ENCODE data around the gene FEM1A. TPM values are rescaled to one million over a fixed set of nuclear protein-coding genes. Genes with fewer than 3 reads are reported as not detected.

Gene FEM1A
- total and polyA plus RNA-seq, 9 of the 15 experiments (the other 6 are each of a cell fraction or from before 2014, with no cell fraction given), result 0.08 to 19.0 (median 6.8) TPM

DNA sequence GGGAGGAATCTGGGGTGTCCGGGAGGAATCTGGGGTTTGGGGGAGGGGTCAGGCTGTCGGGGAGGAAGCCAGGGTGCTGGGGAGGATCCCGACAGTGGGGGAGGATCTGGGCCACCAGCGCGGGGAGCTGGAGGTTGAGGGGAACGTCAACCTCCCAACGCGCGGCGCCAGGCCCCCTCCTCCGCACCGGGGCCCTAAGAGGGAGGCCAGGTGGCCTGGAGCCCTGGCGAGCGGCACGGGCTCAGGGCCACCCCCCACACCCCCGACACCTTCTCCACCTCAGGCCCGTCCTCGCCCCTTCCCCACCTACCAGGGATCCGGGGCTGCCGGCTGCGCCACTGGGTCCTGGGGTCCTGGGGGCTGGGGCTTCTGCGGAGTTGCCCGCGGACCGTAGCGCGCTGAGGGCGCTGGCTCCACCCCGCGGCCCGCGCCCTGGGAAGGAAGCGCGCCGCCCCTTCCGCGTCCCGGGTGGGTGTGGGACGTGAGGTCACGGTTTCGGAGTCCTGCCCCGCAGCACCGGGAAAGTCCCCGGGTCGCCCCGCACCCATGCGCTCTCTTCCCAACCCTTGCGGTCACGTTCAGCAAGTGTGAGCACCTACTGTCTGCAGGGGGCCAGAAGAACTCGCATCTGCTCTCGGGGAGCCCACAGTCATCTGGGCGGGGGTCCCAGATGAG is 39.9 kb downstream of the FEM1A start, which contains the start of gene TICAM1 (continued):
- TF ChIP-seq, protein P1, sequence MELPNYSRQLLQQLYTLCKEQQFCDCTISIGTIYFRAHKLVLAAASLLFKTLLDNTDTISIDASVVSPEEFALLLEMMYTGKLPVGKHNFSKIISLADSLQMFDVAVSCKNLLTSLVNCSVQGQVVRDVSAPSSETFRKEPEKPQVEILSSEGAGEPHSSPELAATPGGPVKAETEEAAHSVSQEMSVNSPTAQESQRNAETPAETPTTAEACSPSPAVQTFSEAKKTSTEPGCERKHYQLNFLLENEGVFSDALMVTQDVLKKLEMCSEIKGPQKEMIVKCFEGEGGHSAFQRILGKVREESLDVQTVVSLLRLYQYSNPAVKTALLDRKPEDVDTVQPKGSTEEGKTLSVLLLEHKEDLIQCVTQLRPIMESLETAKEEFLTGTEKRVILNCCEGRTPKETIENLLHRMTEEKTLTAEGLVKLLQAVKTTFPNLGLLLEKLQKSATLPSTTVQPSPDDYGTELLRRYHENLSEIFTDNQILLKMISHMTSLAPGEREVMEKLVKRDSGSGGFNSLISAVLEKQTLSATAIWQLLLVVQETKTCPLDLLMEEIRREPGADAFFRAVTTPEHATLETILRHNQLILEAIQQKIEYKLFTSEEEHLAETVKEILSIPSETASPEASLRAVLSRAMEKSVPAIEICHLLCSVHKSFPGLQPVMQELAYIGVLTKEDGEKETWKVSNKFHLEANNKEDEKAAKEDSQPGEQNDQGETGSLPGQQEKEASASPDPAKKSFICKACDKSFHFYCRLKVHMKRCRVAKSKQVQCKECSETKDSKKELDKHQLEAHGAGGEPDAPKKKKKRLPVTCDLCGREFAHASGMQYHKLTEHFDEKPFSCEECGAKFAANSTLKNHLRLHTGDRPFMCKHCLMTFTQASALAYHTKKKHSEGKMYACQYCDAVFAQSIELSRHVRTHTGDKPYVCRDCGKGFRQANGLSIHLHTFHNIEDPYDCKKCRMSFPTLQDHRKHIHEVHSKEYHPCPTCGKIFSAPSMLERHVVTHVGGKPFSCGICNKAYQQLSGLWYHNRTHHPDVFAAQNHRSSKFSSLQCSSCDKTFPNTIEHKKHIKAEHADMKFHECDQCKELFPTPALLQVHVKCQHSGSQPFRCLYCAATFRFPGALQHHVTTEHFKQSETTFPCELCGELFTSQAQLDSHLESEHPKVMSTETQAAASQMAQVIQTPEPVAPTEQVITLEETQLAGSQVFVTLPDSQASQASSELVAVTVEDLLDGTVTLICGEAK (IDR thresholded peaks at IDR 0.05), result peak; percentile 68; the same call in 1 of the 2 replicates
- TF ChIP-seq, protein P1 (CRISPR knock-in tag; IDR thresholded peaks at IDR 0.05), result no peak
- TF ChIP-seq ELF1 (tag; IDR thresholded peaks at IDR 0.05) (peak; percentile 70), PHF20 (IDR thresholded peaks at IDR 0.05; ENCODE audit: partially characterized antibody) (peak; percentile 48), ZNF232 (CRISPR knock-in tag; IDR thresholded peaks at IDR 0.05) (peak; percentile 68; the same call in 1 of the 2 replicates), TARDBP (IDR thresholded peaks at IDR 0.05) (peak; percentile 91)
- TF ChIP-seq, protein P2, sequence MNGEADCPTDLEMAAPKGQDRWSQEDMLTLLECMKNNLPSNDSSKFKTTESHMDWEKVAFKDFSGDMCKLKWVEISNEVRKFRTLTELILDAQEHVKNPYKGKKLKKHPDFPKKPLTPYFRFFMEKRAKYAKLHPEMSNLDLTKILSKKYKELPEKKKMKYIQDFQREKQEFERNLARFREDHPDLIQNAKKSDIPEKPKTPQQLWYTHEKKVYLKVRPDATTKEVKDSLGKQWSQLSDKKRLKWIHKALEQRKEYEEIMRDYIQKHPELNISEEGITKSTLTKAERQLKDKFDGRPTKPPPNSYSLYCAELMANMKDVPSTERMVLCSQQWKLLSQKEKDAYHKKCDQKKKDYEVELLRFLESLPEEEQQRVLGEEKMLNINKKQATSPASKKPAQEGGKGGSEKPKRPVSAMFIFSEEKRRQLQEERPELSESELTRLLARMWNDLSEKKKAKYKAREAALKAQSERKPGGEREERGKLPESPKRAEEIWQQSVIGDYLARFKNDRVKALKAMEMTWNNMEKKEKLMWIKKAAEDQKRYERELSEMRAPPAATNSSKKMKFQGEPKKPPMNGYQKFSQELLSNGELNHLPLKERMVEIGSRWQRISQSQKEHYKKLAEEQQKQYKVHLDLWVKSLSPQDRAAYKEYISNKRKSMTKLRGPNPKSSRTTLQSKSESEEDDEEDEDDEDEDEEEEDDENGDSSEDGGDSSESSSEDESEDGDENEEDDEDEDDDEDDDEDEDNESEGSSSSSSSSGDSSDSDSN (IDR thresholded peaks at IDR 0.05; ENCODE audit: borderline replicate concordance in 1 of 2, low read depth in 2 of 2, low read length in 2 of 2), result 0 out of 4 replicates have a peak, but pooled peaks of 1 of the 2 experiments have one; percentile 47
- TF ChIP-seq, protein P3, sequence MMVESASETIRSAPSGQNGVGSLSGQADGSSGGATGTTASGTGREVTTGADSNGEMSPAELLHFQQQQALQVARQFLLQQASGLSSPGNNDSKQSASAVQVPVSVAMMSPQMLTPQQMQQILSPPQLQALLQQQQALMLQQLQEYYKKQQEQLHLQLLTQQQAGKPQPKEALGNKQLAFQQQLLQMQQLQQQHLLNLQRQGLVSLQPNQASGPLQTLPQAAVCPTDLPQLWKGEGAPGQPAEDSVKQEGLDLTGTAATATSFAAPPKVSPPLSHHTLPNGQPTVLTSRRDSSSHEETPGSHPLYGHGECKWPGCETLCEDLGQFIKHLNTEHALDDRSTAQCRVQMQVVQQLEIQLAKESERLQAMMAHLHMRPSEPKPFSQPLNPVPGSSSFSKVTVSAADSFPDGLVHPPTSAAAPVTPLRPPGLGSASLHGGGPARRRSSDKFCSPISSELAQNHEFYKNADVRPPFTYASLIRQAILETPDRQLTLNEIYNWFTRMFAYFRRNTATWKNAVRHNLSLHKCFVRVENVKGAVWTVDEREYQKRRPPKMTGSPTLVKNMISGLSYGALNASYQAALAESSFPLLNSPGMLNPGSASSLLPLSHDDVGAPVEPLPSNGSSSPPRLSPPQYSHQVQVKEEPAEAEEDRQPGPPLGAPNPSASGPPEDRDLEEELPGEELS (CRISPR knock-in tag; IDR thresholded peaks at IDR 0.05; ENCODE audit: borderline replicate concordance), result peak; percentile 63; the same call in 1 of the 2 replicates
- TF ChIP-seq, protein P4, sequence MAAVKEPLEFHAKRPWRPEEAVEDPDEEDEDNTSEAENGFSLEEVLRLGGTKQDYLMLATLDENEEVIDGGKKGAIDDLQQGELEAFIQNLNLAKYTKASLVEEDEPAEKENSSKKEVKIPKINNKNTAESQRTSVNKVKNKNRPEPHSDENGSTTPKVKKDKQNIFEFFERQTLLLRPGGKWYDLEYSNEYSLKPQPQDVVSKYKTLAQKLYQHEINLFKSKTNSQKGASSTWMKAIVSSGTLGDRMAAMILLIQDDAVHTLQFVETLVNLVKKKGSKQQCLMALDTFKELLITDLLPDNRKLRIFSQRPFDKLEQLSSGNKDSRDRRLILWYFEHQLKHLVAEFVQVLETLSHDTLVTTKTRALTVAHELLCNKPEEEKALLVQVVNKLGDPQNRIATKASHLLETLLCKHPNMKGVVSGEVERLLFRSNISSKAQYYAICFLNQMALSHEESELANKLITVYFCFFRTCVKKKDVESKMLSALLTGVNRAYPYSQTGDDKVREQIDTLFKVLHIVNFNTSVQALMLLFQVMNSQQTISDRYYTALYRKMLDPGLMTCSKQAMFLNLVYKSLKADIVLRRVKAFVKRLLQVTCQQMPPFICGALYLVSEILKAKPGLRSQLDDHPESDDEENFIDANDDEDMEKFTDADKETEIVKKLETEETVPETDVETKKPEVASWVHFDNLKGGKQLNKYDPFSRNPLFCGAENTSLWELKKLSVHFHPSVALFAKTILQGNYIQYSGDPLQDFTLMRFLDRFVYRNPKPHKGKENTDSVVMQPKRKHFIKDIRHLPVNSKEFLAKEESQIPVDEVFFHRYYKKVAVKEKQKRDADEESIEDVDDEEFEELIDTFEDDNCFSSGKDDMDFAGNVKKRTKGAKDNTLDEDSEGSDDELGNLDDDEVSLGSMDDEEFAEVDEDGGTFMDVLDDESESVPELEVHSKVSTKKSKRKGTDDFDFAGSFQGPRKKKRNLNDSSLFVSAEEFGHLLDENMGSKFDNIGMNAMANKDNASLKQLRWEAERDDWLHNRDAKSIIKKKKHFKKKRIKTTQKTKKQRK (IDR thresholded peaks at IDR 0.05; ENCODE audit: borderline replicate concordance, low read depth, low read length), result no peak
